GM19099 (cell line): ENCODE measurements around the gene IMPDH2.

Experiments used
- POLR2A ChIP-seq: IDR thresholded peaks from 3 replicates; pipeline ENCODE4 v1.6.1; 2011; ENCODE audit warnings: low read depth; ENCODE audit not compliant: insufficient read length; ENCODE audit errors: extremely low read depth

Gene IMPDH2

DNA sequence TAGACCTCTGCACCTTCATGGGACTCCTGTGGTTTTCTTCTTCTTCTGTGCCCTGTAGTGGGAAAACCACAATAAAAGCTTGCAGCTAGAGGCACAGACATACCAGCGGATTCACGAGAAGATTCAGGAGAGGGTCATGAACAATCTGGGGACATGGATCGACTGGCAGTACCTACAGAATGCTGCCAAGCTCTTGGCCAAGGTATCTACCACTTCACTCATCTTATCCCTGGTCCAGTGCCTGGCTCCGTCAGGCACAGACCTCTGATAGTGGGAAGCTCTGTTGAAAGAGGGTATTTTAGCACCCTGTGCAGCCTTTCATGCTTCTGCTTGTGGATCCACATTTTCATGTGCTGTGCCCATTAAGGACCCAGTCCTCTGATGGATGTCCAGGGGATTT, 48.9 kb downstream of the IMPDH2 start:
- no peak for TF ChIP-seq POLR2A

DNA sequence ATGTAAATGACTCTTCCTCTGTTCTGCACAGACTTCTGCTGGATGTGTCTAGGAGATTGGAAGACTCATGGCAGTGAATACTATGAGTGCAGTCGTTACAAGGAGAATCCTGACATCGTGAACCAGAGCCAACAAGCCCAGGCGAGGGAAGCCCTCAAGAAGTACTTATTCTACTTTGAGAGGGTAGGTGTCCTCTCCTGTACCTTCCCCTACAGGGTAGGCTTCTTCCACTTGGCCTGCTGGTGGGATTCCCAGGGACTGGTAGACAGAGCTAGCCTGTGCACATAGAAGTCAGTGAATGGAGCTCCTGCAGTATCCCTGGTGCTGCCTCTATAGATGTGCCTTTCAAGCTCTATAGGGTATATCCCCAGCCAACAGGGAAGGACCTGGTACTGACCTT, 49.7 kb downstream of the IMPDH2 start:
- no peak for TF ChIP-seq POLR2A
